Embryonic facial prominence (tissue), 1 donor: Measurements from ENCODE around the gene DUOXA1.
"Not testable (repeated sequence)": the region's sequence is repeated elsewhere in the genome, so short reads cannot be mapped to it uniquely, and the experiment has no call there.

Experiments
- DNase-seq: peaks from one replicate; pipeline ENCODE4 v3.0.0-alpha.2; 2016; ENCODE audit errors: extremely low spot score

The DUOXA1 gene

DNA sequence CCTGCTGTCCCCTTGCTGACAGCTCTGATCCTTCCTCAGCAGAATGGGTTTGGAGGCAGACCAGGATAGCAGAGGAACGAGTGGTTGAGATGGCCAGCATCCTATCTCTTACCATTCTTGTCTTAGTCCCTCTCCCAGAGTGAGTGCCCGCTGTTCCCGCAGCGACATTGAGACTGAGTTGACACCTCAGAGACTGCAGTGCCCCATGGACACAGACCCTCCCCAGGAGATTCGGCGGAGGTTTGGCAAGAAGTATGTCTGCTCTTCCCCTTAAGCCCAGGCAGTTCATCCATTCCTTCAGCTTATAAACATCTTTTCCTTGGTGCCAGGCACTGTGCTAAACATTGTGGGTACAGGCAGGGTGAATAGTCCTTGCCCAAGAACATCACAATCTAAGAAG, 21.3 kb upstream of the DUOXA1 start:
- DNase-seq = no peak

DNA sequence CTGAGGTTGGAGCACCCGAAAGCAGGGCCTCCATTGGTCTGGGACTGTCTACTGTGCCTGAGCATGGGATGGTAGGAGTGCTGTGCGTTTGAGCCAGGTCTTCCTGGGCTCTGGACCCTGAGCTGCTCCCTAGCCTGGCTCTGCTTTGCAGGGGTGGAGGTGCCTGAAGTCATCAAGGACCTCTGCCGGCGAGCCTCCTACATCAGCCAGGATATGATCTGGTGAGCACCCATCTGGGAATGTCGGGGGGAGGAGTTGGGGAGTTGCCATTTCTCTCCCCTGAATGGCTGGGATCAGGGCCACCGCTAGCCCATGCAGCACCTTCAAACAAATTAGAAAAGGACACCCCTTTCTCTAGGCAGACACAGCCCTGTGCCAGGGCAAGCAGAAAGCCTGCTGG, 20.8 kb upstream of the DUOXA1 start:
- no peak for DNase-seq

DNA sequence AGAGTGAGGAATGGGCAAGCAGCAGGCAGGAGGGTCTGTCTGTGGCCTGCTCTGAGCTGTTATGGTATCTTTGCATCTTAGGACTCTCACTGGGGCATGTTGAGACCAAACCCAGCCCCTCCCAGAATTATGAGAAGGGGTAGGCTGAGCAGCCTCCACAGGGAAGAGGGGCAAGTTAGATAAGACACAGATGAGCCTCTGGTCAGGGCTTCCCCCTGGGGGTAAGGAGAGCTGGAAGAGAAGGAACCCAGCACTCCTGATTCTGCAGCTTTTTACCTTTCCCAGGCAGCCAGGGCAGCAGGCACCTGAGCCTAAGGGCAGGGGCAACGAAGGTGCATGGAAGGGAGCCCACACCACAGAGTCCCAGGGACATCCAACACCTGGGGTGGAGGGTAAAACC, 19.4 kb upstream of the DUOXA1 start:
- DNase-seq = no peak

DNA sequence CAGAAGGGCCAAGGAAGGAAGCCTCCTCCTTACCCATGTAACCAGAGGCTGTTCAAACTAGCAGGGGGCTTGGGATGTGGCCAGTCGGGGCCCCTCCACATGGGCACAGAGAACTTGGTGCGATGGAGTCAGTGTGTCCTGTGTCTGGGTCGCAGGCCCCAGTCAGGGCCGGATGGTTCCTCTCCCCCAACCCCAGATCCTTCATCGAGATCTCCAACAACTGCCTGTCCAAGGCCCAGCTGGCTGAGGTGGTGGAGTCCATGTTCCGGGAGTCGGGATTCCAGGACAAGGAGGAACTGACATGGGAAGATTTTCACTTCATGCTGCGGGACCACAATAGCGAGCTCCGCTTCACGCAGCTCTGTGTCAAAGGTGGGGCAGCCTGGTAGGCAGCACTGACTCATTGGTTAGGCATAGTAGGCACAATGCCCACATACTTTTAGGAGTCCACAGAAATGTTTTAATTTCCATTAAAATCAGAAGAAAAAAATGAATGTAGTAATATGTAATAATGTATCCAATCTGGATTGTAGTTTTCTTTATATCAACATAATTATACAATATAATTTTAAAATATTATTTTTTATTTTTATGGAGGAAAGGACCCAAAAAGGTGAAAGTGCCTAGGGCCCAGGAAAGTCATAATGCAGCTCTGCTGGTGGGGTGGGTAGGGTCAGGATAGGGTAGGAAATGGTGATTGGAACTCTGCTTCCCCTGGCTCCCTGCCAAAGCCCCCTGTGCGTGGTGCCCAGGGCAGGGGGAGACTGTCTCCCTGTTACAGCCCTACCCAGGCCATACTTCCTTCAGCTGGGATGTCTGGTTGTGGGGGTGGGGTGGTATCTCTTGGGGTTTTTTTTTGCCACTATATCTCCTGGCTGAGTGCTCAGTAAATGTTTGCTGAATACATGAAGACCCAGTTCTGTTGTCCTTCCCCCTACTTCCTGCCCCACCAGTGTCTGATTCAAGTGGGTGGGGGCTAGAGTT, 18.7 kb upstream of the DUOXA1 start:
- no peak for DNase-seq

DNA sequence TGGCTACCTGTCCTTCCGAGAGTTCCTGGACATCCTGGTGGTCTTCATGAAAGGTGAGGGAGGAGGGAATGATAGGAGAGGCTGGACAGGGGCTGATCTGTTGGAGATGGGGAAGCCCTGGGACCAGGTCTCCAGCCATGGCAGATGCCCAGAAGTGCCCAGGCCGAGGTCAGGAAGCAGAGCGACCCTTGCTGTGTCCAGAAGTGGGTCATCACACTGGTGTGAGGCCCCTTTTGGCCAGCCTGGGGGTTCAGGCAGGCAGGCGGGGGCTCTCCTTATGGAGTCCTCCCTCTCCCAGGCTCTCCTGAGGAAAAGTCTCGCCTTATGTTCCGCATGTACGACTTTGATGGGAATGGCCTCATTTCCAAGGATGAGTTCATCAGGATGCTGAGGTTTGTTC, 17.9 kb upstream of the DUOXA1 start:
- DNase-seq = no peak

DNA sequence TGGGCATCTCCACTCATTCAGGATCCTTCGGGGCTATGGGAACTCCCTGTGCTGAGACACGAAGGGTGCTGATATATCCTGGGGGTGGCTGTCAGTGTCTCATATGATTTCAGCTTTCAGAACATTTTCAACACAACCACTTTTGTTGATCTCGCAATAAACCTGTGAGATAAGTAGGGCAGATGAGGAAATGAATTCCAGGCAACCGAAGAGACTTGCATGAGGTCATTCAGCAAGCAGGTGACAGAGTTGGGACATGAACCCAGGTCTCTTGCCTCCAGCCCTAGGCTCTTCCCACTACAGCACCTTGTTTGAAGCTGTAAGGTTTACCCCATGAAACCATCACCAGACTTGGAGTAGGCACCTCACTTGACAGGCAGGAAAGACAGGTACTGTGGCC, 16.7 kb upstream of the DUOXA1 start:
- no peak for DNase-seq

DNA sequence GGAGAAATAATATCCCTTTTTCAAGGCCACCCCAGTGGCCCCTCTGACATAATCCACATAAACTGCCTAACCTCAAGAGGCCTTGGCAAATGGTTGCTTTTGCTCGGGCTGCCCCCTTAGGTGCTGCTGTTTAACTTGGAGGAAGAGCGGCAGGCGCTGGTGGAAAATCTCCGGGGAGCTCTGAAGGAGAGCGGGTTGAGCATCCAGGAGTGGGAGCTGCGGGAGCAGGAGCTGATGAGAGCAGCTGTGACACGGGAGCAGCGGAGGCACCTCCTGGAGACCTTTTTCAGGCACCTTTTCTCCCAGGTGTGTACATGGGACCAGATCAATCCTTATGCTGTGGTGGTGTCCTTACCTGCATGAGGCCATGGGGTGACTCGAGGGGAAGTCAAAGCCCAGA, 15.1 kb upstream of the DUOXA1 start:
- DNase-seq = no peak

DNA sequence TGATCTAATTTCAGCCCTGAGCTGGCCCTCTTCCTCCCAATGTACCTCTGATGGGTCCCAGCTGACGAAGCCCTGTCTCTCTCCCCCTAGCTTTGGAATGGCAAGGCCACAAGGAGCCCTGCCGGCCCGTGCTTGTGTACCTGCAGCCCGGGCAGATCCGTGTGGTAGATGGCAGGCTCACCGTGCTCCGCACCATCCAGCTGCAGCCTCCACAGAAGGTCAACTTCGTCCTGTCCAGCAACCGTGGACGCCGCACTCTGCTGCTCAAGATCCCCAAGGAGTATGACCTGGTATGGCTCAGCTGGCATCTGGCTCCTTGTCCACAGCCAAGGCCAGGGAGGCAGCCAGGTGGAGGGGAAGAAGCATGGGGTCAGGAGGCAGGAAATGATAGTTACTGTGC, 14.3 kb upstream of the DUOXA1 start:
- DNase-seq = no peak

DNA sequence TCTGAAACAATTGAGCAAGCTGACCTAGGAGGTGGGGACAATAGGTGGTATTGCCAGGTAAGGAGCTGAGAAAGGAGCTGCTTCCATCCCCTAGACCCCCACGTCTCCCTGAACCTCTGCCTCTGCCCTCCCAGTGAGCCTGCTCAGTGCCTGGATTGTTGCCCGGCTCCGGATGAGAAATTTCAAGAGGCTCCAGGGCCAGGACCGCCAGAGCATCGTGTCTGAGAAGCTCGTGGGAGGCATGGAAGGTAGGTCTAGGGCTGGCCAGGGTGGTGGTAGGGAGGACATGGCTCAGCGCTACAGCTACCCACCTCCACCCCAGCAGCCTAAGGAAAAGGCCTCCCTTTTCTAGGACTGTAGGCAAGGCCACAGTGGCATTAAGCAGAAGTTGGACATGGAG, 13.4 kb upstream of the DUOXA1 start:
- no peak for DNase-seq

DNA sequence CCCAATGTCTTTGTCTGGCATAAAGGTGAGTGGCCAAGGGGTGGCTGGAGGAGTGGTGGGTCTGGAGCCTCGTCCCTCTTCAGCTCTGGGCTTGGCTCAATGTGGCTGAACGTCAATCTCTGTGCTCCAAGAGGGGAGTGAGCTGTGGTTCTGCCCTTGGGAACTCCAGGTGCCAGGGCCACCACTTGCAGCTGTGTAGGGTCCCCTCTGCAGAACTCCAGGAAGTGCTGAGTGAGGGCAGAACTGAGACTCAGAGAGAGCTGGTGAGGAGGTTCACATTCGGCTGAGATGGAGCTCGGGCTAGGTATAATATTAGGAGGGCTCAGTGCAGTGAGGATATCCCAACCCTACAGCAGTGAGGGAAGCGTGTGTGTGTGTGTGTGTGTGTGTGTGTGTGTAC, 11.7 kb upstream of the DUOXA1 start:
- no peak for DNase-seq

DNA sequence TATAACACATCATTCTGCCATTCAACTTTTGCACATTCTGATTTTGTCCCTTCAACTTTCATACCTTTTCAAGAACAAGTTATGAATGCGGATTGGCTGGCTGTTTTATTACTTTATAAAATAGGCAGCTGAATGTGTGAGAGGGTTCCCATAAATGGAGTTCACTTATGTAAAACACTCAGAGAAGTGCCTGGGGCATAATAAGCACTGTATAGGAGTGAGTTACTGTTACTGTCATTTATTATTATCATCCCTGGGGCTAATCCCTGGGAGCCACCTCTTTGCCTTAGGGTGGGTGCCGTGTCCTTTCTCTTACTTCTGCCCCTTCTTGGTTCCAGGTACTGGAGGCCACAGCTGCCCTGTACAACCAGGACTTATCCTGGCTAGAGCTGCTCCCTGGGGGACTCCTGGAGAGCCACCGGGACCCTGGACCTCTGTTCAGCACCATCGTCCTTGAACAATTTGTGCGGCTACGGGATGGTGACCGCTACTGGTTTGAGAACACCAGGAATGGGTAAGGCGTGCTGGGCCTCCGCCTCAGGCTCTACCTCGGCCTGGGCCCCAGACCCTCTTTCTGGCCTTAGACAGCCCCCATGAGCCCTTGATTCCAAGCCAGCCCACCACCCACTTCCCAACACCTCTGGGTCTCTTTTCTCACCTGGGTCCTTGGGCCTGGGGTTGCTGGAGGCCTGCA, 11.0 kb upstream of the DUOXA1 start:
- no peak for DNase-seq

DNA sequence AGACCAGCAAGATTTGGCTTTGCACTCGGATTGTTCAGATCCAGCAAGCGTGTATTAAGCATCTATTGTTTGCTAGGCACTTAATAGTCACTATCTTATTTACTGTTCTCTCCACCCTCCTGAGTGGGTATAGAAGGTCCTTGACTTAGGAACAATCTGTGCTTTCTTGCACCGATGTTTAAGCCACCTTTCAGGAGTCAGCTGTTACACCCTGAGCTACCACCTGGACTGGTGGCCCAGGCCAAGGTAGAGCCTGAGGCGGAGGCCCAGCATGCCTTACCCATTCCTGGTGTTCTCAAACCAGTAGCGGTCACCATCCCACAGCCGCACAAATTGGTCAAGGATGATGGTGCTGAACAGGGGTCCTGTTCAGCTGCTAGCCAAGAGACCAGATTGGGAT, 10.1 kb upstream of the DUOXA1 start:
- DNase-seq = no peak

DNA sequence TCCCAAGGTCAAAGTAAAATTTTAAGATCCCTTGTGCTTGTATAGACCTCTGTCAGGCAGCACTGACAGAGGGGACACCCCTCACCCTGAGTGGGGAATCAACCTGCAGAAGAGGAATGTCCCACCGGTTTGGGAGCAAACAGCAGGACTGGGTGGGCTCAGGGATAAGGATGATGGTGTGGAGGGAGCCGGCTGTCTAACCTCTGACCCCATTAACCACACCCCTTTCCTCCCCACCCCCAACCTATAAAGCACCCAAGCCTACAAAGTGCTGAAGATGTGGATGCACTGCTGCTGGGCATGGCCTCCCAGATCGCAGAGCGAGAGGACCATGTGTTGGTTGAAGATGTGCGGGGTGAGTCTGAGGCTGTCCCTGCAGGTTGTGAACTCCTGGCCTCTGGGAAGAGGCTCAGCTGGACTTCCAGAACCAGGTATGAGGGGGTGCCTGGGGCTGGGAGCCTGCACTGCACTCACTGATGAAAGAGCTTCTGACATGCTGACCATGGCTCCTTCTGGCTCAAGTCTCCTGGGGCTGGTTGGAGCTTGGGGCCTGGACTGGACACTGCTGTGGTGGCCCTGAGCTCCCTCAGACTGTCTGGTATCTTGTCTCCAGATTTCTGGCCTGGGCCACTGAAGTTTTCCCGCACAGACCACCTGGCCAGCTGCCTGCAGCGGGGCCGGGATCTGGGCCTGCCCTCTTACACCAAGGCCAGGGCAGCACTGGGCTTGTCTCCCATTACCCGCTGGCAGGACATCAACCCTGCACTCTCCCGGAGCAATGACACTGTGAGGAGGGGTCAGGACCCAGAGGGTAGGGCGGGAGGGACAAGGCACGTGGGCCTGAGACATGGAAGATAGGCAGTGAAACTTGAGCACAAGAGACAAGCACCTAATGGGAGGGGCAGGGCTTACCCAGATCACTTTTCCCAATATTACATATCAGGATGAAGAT, 9.4 kb upstream of the DUOXA1 start:
- no peak for DNase-seq

DNA sequence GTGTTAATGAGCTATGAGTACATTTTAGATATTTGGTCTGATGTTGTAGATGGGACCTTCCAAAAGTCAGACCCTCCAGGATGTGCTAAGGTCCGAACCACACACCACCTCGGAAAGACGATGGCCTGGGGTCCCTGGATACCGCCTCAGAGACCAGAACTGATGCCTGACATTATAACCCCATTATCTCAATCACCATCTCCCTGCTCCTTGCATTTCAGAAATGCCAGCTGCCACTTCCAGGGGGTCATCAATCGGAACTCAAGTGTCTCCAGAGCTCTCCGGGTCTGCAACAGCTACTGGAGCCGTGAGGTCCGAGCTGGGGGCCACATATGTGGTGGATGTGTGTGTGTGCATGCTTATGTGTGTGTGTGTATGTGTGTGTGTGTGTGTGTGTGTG, 8.0 kb upstream of the DUOXA1 start:
- DNase-seq = no peak

DNA sequence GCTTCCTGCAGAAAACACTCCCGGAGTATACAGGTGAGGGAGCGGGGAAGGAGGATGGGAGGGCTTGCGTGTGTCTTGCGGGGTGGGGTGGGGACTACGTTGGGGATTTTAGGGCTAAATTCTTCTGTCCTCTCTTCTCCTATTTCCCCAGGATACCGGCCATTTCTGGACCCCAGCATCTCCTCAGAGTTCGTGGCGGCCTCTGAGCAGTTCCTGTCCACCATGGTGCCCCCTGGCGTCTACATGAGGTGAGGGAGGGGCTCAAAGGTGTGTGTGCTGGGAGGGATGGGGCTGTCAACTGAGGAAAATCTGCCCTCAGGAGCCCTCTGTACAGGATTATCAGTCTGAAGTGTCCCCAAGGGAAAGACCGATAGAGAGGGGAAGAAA, 6.7 kb upstream of the DUOXA1 start:
- no peak for DNase-seq

DNA sequence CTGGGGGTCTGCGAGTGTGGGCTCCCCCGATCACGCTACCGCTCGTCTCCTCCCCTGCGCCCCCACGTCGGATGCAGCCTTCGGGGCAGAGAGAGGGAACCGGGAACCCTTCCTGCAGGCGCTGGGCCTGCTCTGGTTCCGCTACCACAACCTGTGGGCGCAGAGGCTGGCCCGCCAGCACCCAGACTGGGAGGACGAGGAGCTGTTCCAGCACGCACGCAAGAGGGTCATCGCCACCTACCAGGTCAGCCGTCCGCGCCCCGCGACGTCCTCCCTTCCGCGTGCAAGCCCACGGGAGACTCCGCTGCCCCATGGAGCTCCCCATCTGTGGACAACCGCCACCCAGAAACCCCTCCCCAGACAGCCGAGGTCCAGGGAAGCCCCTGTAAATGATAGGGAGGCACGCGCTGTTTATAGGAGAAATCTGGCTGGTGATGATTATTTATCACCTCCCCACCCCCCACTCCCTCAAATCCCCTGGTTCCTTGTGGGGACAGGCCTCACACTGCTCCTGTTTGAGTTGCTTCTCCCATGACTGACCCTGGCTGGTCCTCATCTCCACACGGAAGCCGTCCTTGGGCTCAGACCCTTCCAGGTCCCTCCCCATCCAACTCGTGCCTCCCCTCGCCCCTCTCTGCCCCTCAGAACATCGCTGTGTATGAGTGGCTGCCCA, 6.2 kb upstream of the DUOXA1 start:
- not testable (repeated sequence) for DNase-seq

DNA sequence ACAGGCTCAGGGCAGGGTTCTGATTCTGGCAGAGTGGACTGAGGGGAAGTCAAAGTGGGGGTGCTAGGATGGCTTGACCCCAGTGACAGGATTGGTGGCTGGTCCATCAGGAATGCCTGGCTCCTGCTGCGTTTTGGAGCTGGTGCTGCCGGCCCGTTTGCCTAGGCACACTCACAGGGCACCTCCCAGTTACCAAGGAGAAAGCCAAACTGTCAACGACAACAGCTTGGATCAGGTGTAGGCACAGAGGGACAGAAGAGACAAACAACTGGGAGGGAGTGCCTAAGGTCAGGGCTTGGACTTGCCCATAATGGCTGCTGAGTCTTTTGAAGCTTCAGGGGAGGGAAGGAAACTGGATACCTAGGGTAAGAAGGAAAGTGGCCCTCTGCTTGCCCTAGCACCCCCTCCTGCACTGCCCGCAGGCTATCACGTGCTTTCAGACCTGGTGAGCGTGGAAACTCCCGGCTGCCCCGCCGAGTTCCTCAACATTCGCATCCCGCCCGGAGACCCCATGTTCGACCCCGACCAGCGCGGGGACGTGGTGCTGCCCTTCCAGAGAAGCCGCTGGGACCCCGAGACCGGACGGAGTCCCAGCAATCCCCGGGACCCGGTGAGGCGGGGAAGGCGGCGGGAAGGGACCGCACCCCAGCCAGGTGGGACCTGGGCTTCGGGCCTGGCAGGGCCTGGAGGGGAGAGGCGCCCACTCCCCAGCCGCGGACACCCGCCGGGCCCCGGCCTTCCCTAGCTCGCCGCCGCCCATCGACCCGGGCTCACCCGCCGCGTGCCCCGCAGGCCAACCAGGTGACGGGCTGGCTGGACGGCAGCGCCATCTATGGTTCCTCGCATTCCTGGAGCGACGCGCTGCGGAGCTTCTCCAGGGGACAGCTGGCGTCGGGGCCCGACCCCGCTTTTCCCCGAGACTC, 5.3 kb upstream of the DUOXA1 start:
- DNase-seq = no peak

DNA sequence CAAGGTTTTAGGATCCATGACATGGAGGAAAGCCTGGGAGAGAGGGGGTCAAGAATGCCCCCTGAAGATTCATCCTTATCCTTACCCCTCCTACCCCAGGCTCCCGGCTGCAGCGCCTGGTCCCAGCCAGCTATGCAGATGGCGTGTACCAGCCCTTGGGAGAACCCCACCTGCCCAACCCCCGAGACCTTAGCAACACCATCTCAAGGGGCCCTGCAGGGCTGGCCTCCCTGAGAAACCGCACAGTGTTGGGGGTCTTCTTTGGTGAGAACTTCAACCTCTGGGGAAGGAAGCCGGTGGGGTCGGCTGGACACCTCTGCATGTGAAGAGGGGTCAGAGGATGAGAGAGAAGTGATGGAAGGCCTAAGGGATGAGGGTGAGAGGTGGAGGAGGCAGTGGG, 4.4 kb upstream of the DUOXA1 start:
- DNase-seq = no peak

DNA sequence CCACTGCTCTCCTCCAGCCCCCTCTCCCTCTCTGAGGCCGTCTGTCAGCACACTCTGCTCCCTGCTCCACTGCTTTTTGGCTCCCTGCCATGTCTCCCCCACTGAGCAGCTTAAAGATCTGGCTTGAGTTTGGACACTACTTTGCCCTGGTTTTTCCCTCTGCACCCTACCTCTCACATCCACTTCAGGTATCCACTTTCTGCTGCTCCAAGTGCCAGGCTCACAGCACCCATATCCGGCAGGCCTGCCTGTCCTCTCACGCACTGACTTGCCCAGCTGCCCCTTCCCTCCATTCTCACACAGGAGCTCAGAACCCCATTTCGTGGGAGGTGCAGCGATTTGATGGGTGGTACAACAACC, 3.9 kb upstream of the DUOXA1 start:
- DNase-seq = no peak

DNA sequence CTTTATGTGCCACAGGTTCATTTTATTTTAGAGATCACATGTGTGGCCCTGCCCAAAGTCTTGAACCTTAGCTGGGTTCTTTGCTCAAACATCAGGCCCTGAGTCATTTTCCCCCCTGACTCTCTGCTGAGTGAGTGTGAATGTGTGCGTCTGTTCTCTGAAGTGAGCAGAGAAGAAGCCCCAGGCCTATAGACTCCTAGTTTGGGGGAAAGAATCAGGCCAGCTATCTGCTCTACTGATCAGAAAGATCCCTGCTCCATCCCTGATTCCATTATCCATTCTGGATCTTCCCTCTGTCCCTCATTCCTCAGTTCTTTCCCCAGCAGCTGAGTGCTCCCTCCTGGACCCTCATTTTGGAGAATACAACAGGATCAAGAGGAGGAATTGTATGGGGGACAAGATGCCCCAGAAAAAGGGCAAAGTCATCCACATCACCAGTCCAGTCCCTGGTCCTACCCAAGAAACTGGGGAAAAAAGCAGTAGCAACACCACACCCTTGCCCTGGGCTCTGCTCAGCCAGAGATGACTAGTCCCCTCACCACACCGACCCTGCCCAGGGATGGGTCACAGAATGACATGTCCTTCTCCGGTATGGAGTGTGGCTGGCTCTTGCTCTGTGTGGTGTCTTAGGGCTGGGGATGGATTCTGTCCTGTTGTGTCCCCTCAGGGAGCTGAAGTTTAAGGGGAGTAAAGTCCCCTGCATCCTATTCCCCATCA, 3.3 kb upstream of the DUOXA1 start:
- DNase-seq = no peak
